GM20000 (cell line): Measurements from ENCODE around the gene FOXF1.

Experiments used
- DNase-seq: peaks from one replicate; pipeline ENCODE4 v3.0.0; 2012; ENCODE audit warnings: low spot score
- TF ChIP-seq, protein P1 (sequence below): IDR thresholded peaks from 2 replicates; pipeline ENCODE4 v1.5.1; 2012; ENCODE audit warnings: mild to moderate bottlenecking, control low read depth; ENCODE audit errors: extremely low read depth, missing control alignments

Gene FOXF1

DNA sequence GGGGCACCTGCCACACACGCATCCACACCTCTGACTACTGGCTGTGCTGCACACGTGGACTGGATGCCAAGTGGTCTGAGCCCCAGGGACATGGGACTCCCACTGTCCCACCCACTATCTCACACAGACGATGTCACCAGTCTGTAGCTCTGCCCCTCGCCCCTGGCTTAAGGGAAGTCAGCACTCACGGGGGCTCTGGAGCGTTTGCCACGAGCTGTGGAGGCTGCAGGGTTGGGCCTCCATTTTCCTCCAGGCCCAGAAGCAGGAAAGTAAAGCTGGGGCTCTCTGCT, 22.1 kb downstream of the FOXF1 start:
- TF ChIP-seq, protein P1, sequence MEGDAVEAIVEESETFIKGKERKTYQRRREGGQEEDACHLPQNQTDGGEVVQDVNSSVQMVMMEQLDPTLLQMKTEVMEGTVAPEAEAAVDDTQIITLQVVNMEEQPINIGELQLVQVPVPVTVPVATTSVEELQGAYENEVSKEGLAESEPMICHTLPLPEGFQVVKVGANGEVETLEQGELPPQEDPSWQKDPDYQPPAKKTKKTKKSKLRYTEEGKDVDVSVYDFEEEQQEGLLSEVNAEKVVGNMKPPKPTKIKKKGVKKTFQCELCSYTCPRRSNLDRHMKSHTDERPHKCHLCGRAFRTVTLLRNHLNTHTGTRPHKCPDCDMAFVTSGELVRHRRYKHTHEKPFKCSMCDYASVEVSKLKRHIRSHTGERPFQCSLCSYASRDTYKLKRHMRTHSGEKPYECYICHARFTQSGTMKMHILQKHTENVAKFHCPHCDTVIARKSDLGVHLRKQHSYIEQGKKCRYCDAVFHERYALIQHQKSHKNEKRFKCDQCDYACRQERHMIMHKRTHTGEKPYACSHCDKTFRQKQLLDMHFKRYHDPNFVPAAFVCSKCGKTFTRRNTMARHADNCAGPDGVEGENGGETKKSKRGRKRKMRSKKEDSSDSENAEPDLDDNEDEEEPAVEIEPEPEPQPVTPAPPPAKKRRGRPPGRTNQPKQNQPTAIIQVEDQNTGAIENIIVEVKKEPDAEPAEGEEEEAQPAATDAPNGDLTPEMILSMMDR = no peak
- no peak for DNase-seq

DNA sequence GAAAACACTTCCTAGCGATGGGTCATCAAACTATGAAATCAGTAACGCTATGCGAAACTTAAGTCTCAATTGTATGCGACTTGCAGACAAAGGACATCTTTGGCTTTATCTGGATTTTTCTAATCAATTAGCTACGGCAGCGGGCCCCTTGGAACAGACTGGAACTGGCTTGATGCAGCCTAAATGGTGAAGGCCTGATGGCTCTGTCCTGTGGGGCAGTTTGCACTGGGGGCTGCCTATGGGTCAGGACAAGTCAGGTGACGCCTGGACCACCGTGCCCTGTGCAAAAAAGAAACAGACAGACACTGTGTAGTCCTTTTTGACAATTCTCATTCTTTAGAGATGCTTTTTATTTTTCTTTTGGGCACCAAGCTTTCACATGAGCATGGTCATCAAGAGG, 22.7 kb downstream of the FOXF1 start:
- TF ChIP-seq, protein P1 = no peak
- no peak for DNase-seq

DNA sequence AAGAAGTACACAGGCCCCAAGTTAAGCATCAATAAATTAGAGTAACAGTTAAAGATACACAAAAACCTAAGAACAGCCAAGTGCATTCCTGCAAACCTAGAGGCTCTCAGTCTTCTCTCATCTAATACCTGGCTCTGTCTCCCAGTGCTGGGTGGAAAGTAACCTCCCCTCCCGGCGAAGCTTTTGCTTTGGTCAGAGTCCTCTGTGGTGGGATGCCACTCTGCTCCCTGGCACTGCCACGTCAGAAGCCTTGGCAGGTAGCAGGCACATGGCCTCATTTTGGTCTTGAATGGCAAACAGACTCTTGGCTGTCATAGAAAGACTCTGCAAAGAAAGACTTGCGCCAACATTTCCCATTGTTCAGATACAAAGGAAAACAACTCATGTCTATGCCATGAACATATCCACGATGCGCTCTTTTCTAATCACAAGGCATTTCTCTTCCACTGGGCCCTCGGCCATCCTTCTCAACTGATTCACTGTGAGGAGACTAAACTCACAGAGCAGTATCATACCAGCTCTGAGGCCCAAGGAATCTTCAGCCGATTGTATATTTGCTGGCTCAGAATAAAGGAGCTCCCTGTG, 23.5 kb downstream of the FOXF1 start:
- DNase-seq = no peak
- TF ChIP-seq, protein P1 = no peak

DNA sequence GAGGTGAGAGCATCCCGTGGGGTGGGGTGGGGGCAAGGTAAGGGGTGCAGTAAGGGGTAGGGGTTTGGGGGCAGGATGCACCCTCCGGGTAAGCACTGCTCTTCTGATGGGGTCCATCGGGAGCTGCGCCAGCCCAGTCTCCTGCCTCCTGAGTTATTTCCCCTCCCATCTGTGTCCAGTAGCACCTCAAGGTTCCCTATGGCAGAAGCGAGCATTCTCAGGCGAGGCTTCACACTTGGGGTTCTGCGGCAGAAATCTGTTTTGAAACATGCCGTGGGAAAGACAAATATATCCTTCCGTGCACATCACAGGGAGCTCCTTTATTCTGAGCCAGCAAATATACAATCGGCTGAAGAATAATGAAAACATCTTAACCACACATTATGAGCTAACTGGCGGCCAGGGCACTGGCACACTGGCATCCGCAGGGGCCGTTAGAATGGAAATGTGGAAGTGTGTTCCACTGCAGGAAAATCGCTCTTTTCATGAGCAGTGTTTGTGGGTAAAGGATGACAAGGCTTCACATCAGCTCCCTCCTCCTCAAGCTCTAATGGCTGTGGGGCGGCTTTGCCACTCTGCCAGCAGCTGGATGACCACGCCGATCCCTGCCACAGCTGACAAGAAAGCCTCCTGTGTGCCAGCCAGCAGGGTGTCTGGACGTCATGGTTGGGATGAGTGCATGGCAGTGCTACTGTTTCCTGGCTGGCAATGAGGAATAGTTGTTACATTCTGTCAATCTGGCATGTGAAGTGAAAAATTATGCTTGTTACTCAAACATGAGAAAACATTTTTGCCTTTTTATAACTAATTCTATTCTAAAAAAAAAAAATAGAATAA, 24.7 kb downstream of the FOXF1 start:
- TF ChIP-seq, protein P1 = no peak
- no peak for DNase-seq

DNA sequence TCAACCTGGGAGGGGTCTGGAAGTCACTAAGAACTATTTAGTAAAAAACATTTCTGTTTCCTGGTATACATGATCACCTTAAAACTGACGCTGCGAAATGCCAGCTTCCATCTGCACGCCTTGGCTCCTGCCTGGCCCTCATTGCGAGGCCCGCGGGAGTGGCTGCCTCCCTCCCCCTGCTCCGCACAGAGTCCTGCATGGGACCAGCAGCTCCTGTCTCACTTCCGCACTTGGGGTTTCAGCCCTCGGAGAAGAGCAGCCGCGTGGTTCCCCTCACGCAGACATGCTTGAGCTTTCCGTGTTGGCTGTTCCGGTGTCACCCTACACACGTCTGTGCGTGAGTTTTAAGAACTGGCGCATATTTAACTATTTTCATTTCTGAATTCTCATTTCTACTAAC, 26.3 kb downstream of the FOXF1 start:
- TF ChIP-seq, protein P1 = no peak
- DNase-seq = no peak

DNA sequence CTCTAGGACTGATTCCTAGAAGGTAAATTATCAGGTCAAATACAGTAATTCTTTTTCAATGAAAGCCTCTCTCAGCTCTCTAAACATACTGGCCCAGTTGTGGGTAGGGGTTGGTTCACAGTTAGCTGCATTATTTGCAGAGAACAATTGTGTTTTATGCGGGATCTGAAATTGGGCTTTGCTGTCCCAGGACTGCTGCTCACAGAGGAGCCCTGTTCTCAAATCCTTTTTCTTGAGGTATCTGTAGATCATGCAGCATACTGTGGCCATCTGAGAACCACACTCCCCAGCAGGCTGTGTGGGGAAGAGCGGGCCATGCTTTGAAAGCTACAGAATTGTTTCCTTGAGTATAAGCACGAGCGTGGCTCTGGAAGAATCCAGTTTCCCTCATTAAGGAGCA, 27.2 kb downstream of the FOXF1 start:
- TF ChIP-seq, protein P1 = no peak
- DNase-seq = no peak

DNA sequence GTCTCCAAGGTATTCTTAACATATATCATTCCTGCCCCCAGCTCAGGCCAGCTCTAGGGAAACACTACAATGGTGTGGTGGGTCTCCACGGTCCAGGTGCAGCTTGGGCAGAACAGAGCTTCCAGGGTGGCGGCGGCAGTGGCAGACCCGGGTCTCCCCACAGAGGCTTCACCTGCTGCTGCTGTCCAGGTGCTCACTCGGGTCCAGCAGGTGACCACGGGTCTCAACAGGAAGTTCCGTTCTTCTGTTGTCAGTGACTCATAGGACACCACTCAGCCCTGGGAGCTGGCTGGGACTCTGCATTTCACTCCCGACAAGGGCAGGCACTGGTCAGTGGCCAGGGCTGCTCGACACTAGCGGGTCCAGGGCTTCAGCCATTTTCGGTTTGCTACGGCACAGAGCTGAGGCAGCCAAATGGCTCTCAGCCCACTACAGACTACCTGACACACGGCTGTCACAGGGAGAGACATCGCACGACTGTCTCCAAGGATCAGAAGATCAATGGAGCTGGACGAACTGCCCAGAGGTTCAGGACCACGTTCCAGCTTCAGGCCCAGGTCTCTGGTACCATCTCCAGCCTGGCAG, 28.0 kb downstream of the FOXF1 start:
- no peak for DNase-seq
- TF ChIP-seq, protein P1 = no peak
